DND-41 (cell line): ENCODE data around the gene TEX22.

ENCODE experiments used
- ATAC-seq: fragments of 200-7000 bp; cut with Tn5 transposase; 3 replicates; pipeline ENCODE4 v1.9.1; 2021; ENCODE audit warnings: low read depth; ENCODE audit not compliant: insufficient read depth
- DNase-seq: peaks from one replicate; pipeline ENCODE4 v3.0.0-alpha.2; 2020
- H2AFZ ChIP-seq: 2 replicates; pipeline ENCODE4 v1.6.0; 2012; ENCODE audit warnings: low read depth, low read length
- H3K27ac ChIP-seq: 2 replicates; pipeline ENCODE4 v1.5.1; 2012; ENCODE audit warnings: low read length, inconsistent platforms
- H3K27me3 ChIP-seq: fragments of 200-600 bp; sonication (generic); 2 replicates; pipeline ENCODE4 v1.6.0; 2012; ENCODE audit warnings: low read length, mild to moderate bottlenecking, inconsistent platforms; ENCODE audit not compliant: insufficient read depth, poor library complexity
- H3K36me3 ChIP-seq: 2 replicates; pipeline ENCODE4 v1.5.1; 2012; ENCODE audit warnings: low read length, inconsistent platforms; ENCODE audit not compliant: insufficient read depth
- H3K4me1 ChIP-seq: 2 replicates; pipeline ENCODE4 v1.5.1; 2012; ENCODE audit warnings: mild to moderate bottlenecking, low read length; ENCODE audit not compliant: insufficient read depth
- H3K4me2 ChIP-seq: 2 replicates; pipeline ENCODE4 v1.6.0; 2012; ENCODE audit warnings: mild to moderate bottlenecking, moderate library complexity, low read length, inconsistent platforms; ENCODE audit not compliant: insufficient read depth
- H3K4me3 ChIP-seq, 2 experiments: fragments of 200-600 bp in 1 of 2; shearing (Covaris generic) in 1 of 2; 2 replicates each; pipeline ENCODE4 v1.5.1; 2012 to 2016; ENCODE audit warnings: inconsistent platforms in 2 of 2, low read length in 2 of 2, mild to moderate bottlenecking in 2 of 2, low read depth in 1 of 2, moderate library complexity in 1 of 2
- H3K79me2 ChIP-seq: 2 replicates; pipeline ENCODE4 v1.6.0; 2012; ENCODE audit warnings: low read length, inconsistent platforms; ENCODE audit not compliant: insufficient read depth
- H3K9ac ChIP-seq: 2 replicates; pipeline ENCODE4 v1.6.0; 2012; ENCODE audit warnings: low read depth, mild to moderate bottlenecking, inconsistent platforms, low read length, moderate library complexity
- H3K9me3 ChIP-seq: 2 replicates; pipeline ENCODE4 v1.5.1; 2012; ENCODE audit warnings: low read length, moderate library complexity, mild to moderate bottlenecking, inconsistent platforms; ENCODE audit not compliant: insufficient read depth, severe bottlenecking
- H4K20me1 ChIP-seq: 2 replicates; pipeline ENCODE4 v1.6.0; 2012; ENCODE audit warnings: low read length; ENCODE audit not compliant: insufficient read depth
- CTCF ChIP-seq: IDR thresholded peaks from 2 replicates; pipeline ENCODE4 v1.5.1; 2012; ENCODE audit warnings: borderline replicate concordance, low read length, moderate library complexity, mild to moderate bottlenecking; ENCODE audit not compliant: poor library complexity, severe bottlenecking; ENCODE audit errors: extremely low read depth
- EZH2 ChIP-seq: IDR thresholded peaks from 3 replicates; pipeline ENCODE4 v1.6.1; 2012; ENCODE audit warnings: borderline replicate concordance, low read depth, mild to moderate bottlenecking, moderate library complexity, low read length, inconsistent platforms; ENCODE audit not compliant: severe bottlenecking

TEX22 gene

GRCh38 chr14:105425823-105426247 lies 27.5 kb downstream of the TEX22 start:
- H3K79me2 ChIP-seq: peaks cover 96% of the 10 kb centered on the region
- H4K20me1 ChIP-seq: peaks cover 91% of the 10 kb centered on the region
- TF ChIP-seq CTCF (no peak), EZH2 (no peak)
- H3K27me3 ChIP-seq: no peaks in the 10 kb centered on the region
- no peak overlapping the region for H3K9ac ChIP-seq
- H3K4me2 ChIP-seq: no peak overlapping the region
- H2AFZ ChIP-seq: no peak overlapping the region
- DNase-seq: no peak
- H3K9me3 ChIP-seq: no peaks in the 10 kb centered on the region
- H3K36me3 ChIP-seq: peaks cover 83% of the 10 kb centered on the region
- peaks cover 22% of the 10 kb centered on the region for H3K4me1 ChIP-seq
- ATAC-seq: no peak
- no peak overlapping the region for H3K4me3 ChIP-seq
- no peak overlapping the region for H3K27ac ChIP-seq

- Histone ChIP-seq H3K4me2 (no peak overlapping the region), H3K4me1 (peaks cover 14% of the 10 kb centered on the region), H4K20me1 (peaks cover 90% of the 10 kb centered on the region), H3K79me2 (peaks cover 96% of the 10 kb centered on the region), H3K27ac (no peak overlapping the region), H3K27me3 (no peaks in the 10 kb centered on the region), H3K9me3 (no peaks in the 10 kb centered on the region), H3K9ac (no peak overlapping the region), H3K4me3 (no peak overlapping the region), H2AFZ (no peak overlapping the region), H3K36me3 (peaks cover 83% of the 10 kb centered on the region)
- no peak for TF ChIP-seq EZH2
- no peak for TF ChIP-seq CTCF
- DNase-seq: no peak
- ATAC-seq: no peak
Observed at GRCh38 chr14:105426416-105427130, 28.2 kb downstream of the TEX22 start.

GRCh38 chr14:105427412-105427811 lies 29.1 kb downstream of the TEX22 start:
- peaks cover 86% of the 10 kb centered on the region for H4K20me1 ChIP-seq
- DNase-seq (no peak), ATAC-seq (no peak)
- H3K4me2 ChIP-seq: no peak overlapping the region
- peaks cover 78% of the 10 kb centered on the region for H3K36me3 ChIP-seq
- no peaks in the 10 kb centered on the region for H3K9me3 ChIP-seq
- H3K9ac ChIP-seq: no peak overlapping the region
- H3K4me3 ChIP-seq: no peak overlapping the region
- no peak overlapping the region for H3K27ac ChIP-seq
- TF ChIP-seq CTCF (no peak), EZH2 (no peak)
- H3K79me2 ChIP-seq: peaks cover 94% of the 10 kb centered on the region
- H3K27me3 ChIP-seq: no peaks in the 10 kb centered on the region
- H2AFZ ChIP-seq: no peak overlapping the region
- H3K4me1 ChIP-seq: peaks cover 6% of the 10 kb centered on the region
